ENCODE data around the gene MTRFR.

MTRFR gene

GRCh38 chr12:123253641-123254459, 20.6 kb downstream of the MTRFR start:
- Histone ChIP-seq H3K27me3 (replicated peaks in 2 of 5; ENCODE audit: control insufficient read depth in 4 of 5, insufficient read depth in 5 of 5, low read length in 4 of 5) (no peaks in the 10 kb centered on the region), H3K27ac (ENCODE audit: insufficient read depth in 1 of 2, low read depth in 1 of 2, low read length in 2 of 2, poor library complexity in 1 of 2, severe bottlenecking in 2 of 2) (no peak overlapping the region), H3K4me1 (ENCODE audit: control extremely low read depth in 1 of 4, control insufficient read depth in 4 of 4, insufficient read depth in 4 of 4, low read length in 3 of 4) (peaks cover 0 to 21% (median 15%) of the 10 kb centered on the region in 4 experiments), H3K9me3 (ENCODE audit: control extremely low read depth in 1 of 5, control insufficient read depth in 4 of 5, insufficient read depth in 2 of 5, low read depth in 1 of 5, low read length in 4 of 5) (no peaks in the 10 kb centered on the region), H3K4me3 (ENCODE audit: control insufficient read depth in 1 of 7, extremely low read depth in 1 of 7, insufficient read depth in 4 of 7, low read depth in 2 of 7, low read length in 6 of 7) (no peak overlapping the region), H3K36me3 (ENCODE audit: control insufficient read depth in 4 of 4, insufficient read depth in 4 of 4, low read length in 3 of 4) (peaks cover 11 to 54% (median 43%) of the 10 kb centered on the region in 4 experiments)
- 96% methylated on average over 24 of the region's 24 CpGs for WGBS (ENCODE audit: insufficient coverage)
- POLR2A ChIA-PET: no interaction called here
- CTCF ChIA-PET: interaction anchor here (4.5 kb wide), 1 partner anchor 10 kb away, joined by 22 read pairs; no protein-coding TSS in a partner anchor
- no peak for DNase-seq

GRCh38 chr12:123254853-123255446, 21.7 kb downstream of the MTRFR start:
- ChIA-PET POLR2A (no interaction called here), CTCF (interaction anchor here (1.2 to 2.9 kb wide), 2 partner anchors 10 to 13 kb away, joined by 3 to 9 read pairs; no protein-coding TSS in a partner anchor)
- 96% methylated on average over 3 of the region's 5 CpGs for WGBS (ENCODE audit: insufficient coverage)
- Histone ChIP-seq H3K36me3 (ENCODE audit: control insufficient read depth in 4 of 4, insufficient read depth in 4 of 4, low read length in 3 of 4) (peaks cover 13 to 62% (median 49%) of the 10 kb centered on the region in 4 experiments), H3K27me3 (replicated peaks in 2 of 5; ENCODE audit: control insufficient read depth in 4 of 5, insufficient read depth in 5 of 5, low read length in 4 of 5) (no peaks in the 10 kb centered on the region), H3K9me3 (ENCODE audit: control extremely low read depth in 1 of 5, control insufficient read depth in 4 of 5, insufficient read depth in 2 of 5, low read depth in 1 of 5, low read length in 4 of 5) (no peaks in the 10 kb centered on the region), H3K4me3 (ENCODE audit: control insufficient read depth in 1 of 7, extremely low read depth in 1 of 7, insufficient read depth in 4 of 7, low read depth in 2 of 7, low read length in 6 of 7) (no peak overlapping the region), H3K27ac (ENCODE audit: insufficient read depth in 1 of 2, low read depth in 1 of 2, low read length in 2 of 2, poor library complexity in 1 of 2, severe bottlenecking in 2 of 2) (peak overlapping the region in 1 of 2 experiments; percentile 0), H3K4me1 (ENCODE audit: control extremely low read depth in 1 of 4, control insufficient read depth in 4 of 4, insufficient read depth in 4 of 4, low read length in 3 of 4) (peaks cover 0 to 21% (median 15%) of the 10 kb centered on the region in 4 experiments)
- DNase-seq: no peak

- no peaks in the 10 kb centered on the region for H3K9me3 ChIP-seq (ENCODE audit: control extremely low read depth in 1 of 5, control insufficient read depth in 4 of 5, insufficient read depth in 2 of 5, low read depth in 1 of 5, low read length in 4 of 5)
- ChIA-PET CTCF (interaction anchor here (1.1 to 2.0 kb wide), 3 partner anchors 9 to 11 kb away, joined by 3 to 6 read pairs (median 4); no protein-coding TSS in a partner anchor), POLR2A (no interaction called here)
- WGBS (ENCODE audit: insufficient coverage): 100% methylated on average over 2 of the region's 4 CpGs
- no peaks in the 10 kb centered on the region for H3K4me1 ChIP-seq (ENCODE audit: control extremely low read depth in 1 of 4, control insufficient read depth in 4 of 4, insufficient read depth in 4 of 4, low read length in 3 of 4)
- H3K36me3 ChIP-seq (ENCODE audit: control insufficient read depth in 4 of 4, insufficient read depth in 4 of 4, low read length in 3 of 4): peaks cover 38 to 88% (median 64%) of the 10 kb centered on the region in 4 experiments
- peak overlapping the region in 1 of 2 experiments; percentile 16 for H3K27ac ChIP-seq (ENCODE audit: insufficient read depth in 1 of 2, low read depth in 1 of 2, low read length in 2 of 2, poor library complexity in 1 of 2, severe bottlenecking in 2 of 2)
- H3K27me3 ChIP-seq (replicated peaks in 2 of 5; ENCODE audit: control insufficient read depth in 4 of 5, insufficient read depth in 5 of 5, low read length in 4 of 5): no peaks in the 10 kb centered on the region
- H3K4me3 ChIP-seq (ENCODE audit: control insufficient read depth in 1 of 7, extremely low read depth in 1 of 7, insufficient read depth in 4 of 7, low read depth in 2 of 7, low read length in 6 of 7): no peak overlapping the region
- DNase-seq: no peak
Observed at GRCh38 chr12:123258593-123258992, 25.4 kb downstream of the MTRFR start.

- POLR2A ChIA-PET: no interaction called here
Observed at GRCh38 chr12:123260081-123260480, 26.8 kb downstream of the MTRFR start.

GRCh38 chr12:123261196-123261595, 28.0 kb downstream of the MTRFR start:
- Histone ChIP-seq H3K27ac (ENCODE audit: insufficient read depth in 1 of 2, low read depth in 1 of 2, low read length in 2 of 2, poor library complexity in 1 of 2, severe bottlenecking in 2 of 2) (no peak overlapping the region), H3K4me1 (ENCODE audit: control extremely low read depth in 1 of 4, control insufficient read depth in 4 of 4, insufficient read depth in 4 of 4, low read length in 3 of 4) (peaks cover 0 to 14% (median 5%) of the 10 kb centered on the region in 4 experiments), H3K9me3 (ENCODE audit: control extremely low read depth in 1 of 5, control insufficient read depth in 4 of 5, insufficient read depth in 2 of 5, low read depth in 1 of 5, low read length in 4 of 5) (no peaks in the 10 kb centered on the region), H3K27me3 (replicated peaks in 2 of 5; ENCODE audit: control insufficient read depth in 4 of 5, insufficient read depth in 5 of 5, low read length in 4 of 5) (no peaks in the 10 kb centered on the region), H3K36me3 (ENCODE audit: control insufficient read depth in 4 of 4, insufficient read depth in 4 of 4, low read length in 3 of 4) (peaks cover 33 to 80% (median 56%) of the 10 kb centered on the region in 4 experiments), H3K4me3 (ENCODE audit: control insufficient read depth in 1 of 7, extremely low read depth in 1 of 7, insufficient read depth in 4 of 7, low read depth in 2 of 7, low read length in 6 of 7) (no peak overlapping the region)
- ChIA-PET CTCF (interaction anchor here (0.9 kb wide), 1 partner anchor 341 kb away, joined by 4 read pairs; the partner anchor contains the start of gene DDX55), POLR2A (no interaction called here)
- no peak for DNase-seq
- 92% methylated on average over 2 of the region's 4 CpGs for WGBS (ENCODE audit: insufficient coverage)

More at GRCh38 chr12:123260081-123260480, 26.8 kb downstream of the MTRFR start:
- no peak overlapping the region for H3K27ac ChIP-seq (ENCODE audit: insufficient read depth in 1 of 2, low read depth in 1 of 2, low read length in 2 of 2, poor library complexity in 1 of 2, severe bottlenecking in 2 of 2)
- H3K36me3 ChIP-seq (ENCODE audit: control insufficient read depth in 4 of 4, insufficient read depth in 4 of 4, low read length in 3 of 4): peaks cover 34 to 81% (median 56%) of the 10 kb centered on the region in 4 experiments
- no peaks in the 10 kb centered on the region for H3K9me3 ChIP-seq (ENCODE audit: control extremely low read depth in 1 of 5, control insufficient read depth in 4 of 5, insufficient read depth in 2 of 5, low read depth in 1 of 5, low read length in 4 of 5)
- DNase-seq: no peak
- CTCF ChIA-PET: interaction anchor here (1.8 to 2.0 kb wide), 2 partner anchors 8 to 12 kb away, joined by 4 to 6 read pairs; no protein-coding TSS in a partner anchor
- no peaks in the 10 kb centered on the region for H3K27me3 ChIP-seq (replicated peaks in 2 of 5; ENCODE audit: control insufficient read depth in 4 of 5, insufficient read depth in 5 of 5, low read length in 4 of 5)
- H3K4me3 ChIP-seq (ENCODE audit: control insufficient read depth in 1 of 7, extremely low read depth in 1 of 7, insufficient read depth in 4 of 7, low read depth in 2 of 7, low read length in 6 of 7): no peak overlapping the region
- 89% methylated on average over 7 of the region's 9 CpGs for WGBS (ENCODE audit: insufficient coverage)
- peaks cover 0 to 6% (median 2%) of the 10 kb centered on the region in 4 experiments for H3K4me1 ChIP-seq (ENCODE audit: control extremely low read depth in 1 of 4, control insufficient read depth in 4 of 4, insufficient read depth in 4 of 4, low read length in 3 of 4)

- Histone ChIP-seq H3K9me3 (ENCODE audit: control extremely low read depth in 1 of 5, control insufficient read depth in 4 of 5, insufficient read depth in 2 of 5, low read depth in 1 of 5, low read length in 4 of 5) (no peaks in the 10 kb centered on the region), H3K4me1 (ENCODE audit: control extremely low read depth in 1 of 4, control insufficient read depth in 4 of 4, insufficient read depth in 4 of 4, low read length in 3 of 4) (peaks cover 2 to 30% (median 19%) of the 10 kb centered on the region in 4 experiments), H3K36me3 (ENCODE audit: control insufficient read depth in 4 of 4, insufficient read depth in 4 of 4, low read length in 3 of 4) (peaks cover 31 to 74% (median 52%) of the 10 kb centered on the region in 4 experiments), H3K27ac (ENCODE audit: insufficient read depth in 1 of 2, low read depth in 1 of 2, low read length in 2 of 2, poor library complexity in 1 of 2, severe bottlenecking in 2 of 2) (peak overlapping the region in 1 of 2 experiments; percentile 29), H3K27me3 (replicated peaks in 2 of 5; ENCODE audit: control insufficient read depth in 4 of 5, insufficient read depth in 5 of 5, low read length in 4 of 5) (no peaks in the 10 kb centered on the region), H3K4me3 (ENCODE audit: control insufficient read depth in 1 of 7, extremely low read depth in 1 of 7, insufficient read depth in 4 of 7, low read depth in 2 of 7, low read length in 6 of 7) (no peak overlapping the region)
- POLR2A ChIA-PET: no interaction called here
- DNase-seq: peak in 1 of 3 donors; percentile 19
- WGBS (ENCODE audit: insufficient coverage): 90% methylated on average over 7 of the region's 8 CpGs
- CTCF ChIA-PET: interaction anchor here (1.2 to 3.3 kb wide), 3 partner anchors 11 to 357 kb away, joined by 3 to 22 read pairs (median 3); no protein-coding TSS in a partner anchor
Observed at GRCh38 chr12:123263196-123263817, 30.1 kb downstream of the MTRFR start.

Data from common myeloid progenitor, CD34-positive (primary cell).